GM23338 (cell line): ENCODE results near the gene IGF2R.

Experiments
- EZH2 ChIP-seq: fragments of 200-600 bp; sonication (generic); IDR thresholded peaks from one replicate; pipeline ENCODE4 v1.8.0; 2017; ENCODE audit warnings: antibody characterized with exemption, mild to moderate bottlenecking, low read depth; ENCODE audit not compliant: unreplicated experiment
- EZH2phosphoT487 ChIP-seq: fragments of 200-600 bp; sonication (generic); IDR thresholded peaks from one replicate; pipeline ENCODE4 v1.8.1; 2018; ENCODE audit warnings: antibody characterized with exemption; ENCODE audit not compliant: unreplicated experiment
- NANOG ChIP-seq: IDR thresholded peaks from 2 replicates; pipeline ENCODE4 v1.6.1; 2016; ENCODE audit warnings: antibody characterized with exemption, borderline replicate concordance
- POLR2AphosphoS5 ChIP-seq: IDR thresholded peaks from 2 replicates; pipeline ENCODE4 v1.6.1; 2016; ENCODE audit warnings: antibody characterized with exemption, low read depth
- STAT1 ChIP-seq: IDR thresholded peaks from one replicate; pipeline ENCODE4 v1.6.1; 2016; ENCODE audit warnings: antibody characterized with exemption; ENCODE audit not compliant: unreplicated experiment
- ZNF331 ChIP-seq: fragments of 250-450 bp; sonication (Bioruptor Pico); IDR thresholded peaks from 2 replicates; pipeline ENCODE4 v1.5.0; 2020; ENCODE audit warnings: low read depth, mild to moderate bottlenecking, moderate library complexity
- TF ChIP-seq, protein P1 (sequence below), 2 experiments: fragments of 200-600 bp in 1 of 2; sonication (generic) in 1 of 2; conservative IDR thresholded peaks; 2 replicates each; pipeline versions ENCODE4 v1.5.1 to v1.6.1; 2016 to 2017; ENCODE audit warnings: antibody characterized with exemption in 2 of 2, low read depth in 2 of 2, mild to moderate bottlenecking in 2 of 2, moderate library complexity in 1 of 2
- TF ChIP-seq, protein P2 (sequence below): IDR thresholded peaks from one replicate; pipeline ENCODE4 v1.6.1; 2018; ENCODE audit warnings: antibody characterized with exemption; ENCODE audit not compliant: unreplicated experiment
- TF ChIP-seq, protein P3 (sequence below): IDR thresholded peaks from 2 replicates; pipeline ENCODE4 v1.6.1; 2016; ENCODE audit warnings: antibody characterized with exemption

DNA sequence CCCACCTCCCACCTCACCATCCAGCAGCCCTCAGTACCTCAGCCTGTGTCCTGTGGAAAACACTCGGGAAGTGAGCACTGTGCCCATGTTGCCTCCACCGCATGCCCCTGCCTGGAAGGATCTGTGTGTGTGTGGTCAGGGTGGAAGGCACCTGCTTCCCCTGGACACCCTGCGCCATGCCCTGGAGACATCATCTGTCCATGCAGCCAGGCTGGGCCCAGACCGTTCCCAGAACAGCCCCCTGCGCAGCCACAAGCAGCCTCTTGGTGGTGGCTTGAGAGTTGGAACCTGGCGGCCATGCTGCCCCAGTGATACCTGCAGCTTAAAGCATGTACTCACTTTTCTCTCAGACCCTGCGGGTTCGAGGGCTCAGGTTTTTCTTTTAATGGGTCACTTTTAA, 117.9 kb downstream of the IGF2R start:
- TF ChIP-seq EZH2: no peak
- TF ChIP-seq, protein P1, sequence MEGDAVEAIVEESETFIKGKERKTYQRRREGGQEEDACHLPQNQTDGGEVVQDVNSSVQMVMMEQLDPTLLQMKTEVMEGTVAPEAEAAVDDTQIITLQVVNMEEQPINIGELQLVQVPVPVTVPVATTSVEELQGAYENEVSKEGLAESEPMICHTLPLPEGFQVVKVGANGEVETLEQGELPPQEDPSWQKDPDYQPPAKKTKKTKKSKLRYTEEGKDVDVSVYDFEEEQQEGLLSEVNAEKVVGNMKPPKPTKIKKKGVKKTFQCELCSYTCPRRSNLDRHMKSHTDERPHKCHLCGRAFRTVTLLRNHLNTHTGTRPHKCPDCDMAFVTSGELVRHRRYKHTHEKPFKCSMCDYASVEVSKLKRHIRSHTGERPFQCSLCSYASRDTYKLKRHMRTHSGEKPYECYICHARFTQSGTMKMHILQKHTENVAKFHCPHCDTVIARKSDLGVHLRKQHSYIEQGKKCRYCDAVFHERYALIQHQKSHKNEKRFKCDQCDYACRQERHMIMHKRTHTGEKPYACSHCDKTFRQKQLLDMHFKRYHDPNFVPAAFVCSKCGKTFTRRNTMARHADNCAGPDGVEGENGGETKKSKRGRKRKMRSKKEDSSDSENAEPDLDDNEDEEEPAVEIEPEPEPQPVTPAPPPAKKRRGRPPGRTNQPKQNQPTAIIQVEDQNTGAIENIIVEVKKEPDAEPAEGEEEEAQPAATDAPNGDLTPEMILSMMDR (conservative IDR thresholded peaks at IDR 0.05; ENCODE audit: low read depth in 2 of 2): no peak
- no peak for TF ChIP-seq EZH2phosphoT487
- TF ChIP-seq, protein P2, sequence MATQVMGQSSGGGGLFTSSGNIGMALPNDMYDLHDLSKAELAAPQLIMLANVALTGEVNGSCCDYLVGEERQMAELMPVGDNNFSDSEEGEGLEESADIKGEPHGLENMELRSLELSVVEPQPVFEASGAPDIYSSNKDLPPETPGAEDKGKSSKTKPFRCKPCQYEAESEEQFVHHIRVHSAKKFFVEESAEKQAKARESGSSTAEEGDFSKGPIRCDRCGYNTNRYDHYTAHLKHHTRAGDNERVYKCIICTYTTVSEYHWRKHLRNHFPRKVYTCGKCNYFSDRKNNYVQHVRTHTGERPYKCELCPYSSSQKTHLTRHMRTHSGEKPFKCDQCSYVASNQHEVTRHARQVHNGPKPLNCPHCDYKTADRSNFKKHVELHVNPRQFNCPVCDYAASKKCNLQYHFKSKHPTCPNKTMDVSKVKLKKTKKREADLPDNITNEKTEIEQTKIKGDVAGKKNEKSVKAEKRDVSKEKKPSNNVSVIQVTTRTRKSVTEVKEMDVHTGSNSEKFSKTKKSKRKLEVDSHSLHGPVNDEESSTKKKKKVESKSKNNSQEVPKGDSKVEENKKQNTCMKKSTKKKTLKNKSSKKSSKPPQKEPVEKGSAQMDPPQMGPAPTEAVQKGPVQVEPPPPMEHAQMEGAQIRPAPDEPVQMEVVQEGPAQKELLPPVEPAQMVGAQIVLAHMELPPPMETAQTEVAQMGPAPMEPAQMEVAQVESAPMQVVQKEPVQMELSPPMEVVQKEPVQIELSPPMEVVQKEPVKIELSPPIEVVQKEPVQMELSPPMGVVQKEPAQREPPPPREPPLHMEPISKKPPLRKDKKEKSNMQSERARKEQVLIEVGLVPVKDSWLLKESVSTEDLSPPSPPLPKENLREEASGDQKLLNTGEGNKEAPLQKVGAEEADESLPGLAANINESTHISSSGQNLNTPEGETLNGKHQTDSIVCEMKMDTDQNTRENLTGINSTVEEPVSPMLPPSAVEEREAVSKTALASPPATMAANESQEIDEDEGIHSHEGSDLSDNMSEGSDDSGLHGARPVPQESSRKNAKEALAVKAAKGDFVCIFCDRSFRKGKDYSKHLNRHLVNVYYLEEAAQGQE: no peak
- TF ChIP-seq POLR2AphosphoS5: no peak
- TF ChIP-seq NANOG: no peak
- no peak for TF ChIP-seq ZNF331
- TF ChIP-seq, protein P3, sequence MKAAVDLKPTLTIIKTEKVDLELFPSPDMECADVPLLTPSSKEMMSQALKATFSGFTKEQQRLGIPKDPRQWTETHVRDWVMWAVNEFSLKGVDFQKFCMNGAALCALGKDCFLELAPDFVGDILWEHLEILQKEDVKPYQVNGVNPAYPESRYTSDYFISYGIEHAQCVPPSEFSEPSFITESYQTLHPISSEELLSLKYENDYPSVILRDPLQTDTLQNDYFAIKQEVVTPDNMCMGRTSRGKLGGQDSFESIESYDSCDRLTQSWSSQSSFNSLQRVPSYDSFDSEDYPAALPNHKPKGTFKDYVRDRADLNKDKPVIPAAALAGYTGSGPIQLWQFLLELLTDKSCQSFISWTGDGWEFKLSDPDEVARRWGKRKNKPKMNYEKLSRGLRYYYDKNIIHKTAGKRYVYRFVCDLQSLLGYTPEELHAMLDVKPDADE: no peak
- TF ChIP-seq STAT1: no peak
